H1 (cell line): ENCODE results near the gene THPO. TPM values are rescaled to one million over a fixed set of nuclear protein-coding genes. Genes with fewer than 3 reads are reported as not detected.

Experiments used
- CTCF ChIA-PET: fragments of 300-600 bp; sonication (Branson Sonifier 250); formaldehyde crosslinking; loops from one replicate; lab custom pipeline; 2021; ENCODE audit not compliant: partially characterized antibody; lab: Charles Lee
- POLR2A ChIA-PET: fragments of 300-600 bp; sonication (Branson Sonifier 250); formaldehyde crosslinking; loops from one replicate; lab custom pipeline; 2021; ENCODE audit warnings: inconsistent platforms; ENCODE audit not compliant: partially characterized antibody; lab: Charles Lee
- DNase-seq, 2 experiments: peaks; one replicate each; pipeline versions ENCODE4 v3.0.0 to v3.0.0-alpha.2; 2010 to 2022; ENCODE audit warnings: low spot score in 2 of 2, low read depth in 1 of 2, mixed read lengths in 1 of 2
- FAIRE-seq: peaks from 2 replicates; lab custom pipeline; 2011; peaks lifted over from hg19 to GRCh38; lab: Jason Lieb, UNC
- H2AFZ ChIP-seq: 2 replicates; pipeline ENCODE4 v1.8.1; 2012; ENCODE audit warnings: low read length, inconsistent platforms
- H2AK5ac ChIP-seq: 2 replicates; pipeline ENCODE4 v1.6.1; 2013; ENCODE audit warnings: low read depth, low read length
- H2BK120ac ChIP-seq: replicated peaks from 2 replicates; pipeline ENCODE3; 2013; ENCODE audit warnings: low read depth, low read length, inconsistent platforms
- H2BK12ac ChIP-seq: 2 replicates; pipeline ENCODE4 v1.6.1; 2013; ENCODE audit warnings: low read depth, low read length
- H2BK15ac ChIP-seq: 2 replicates; pipeline ENCODE4 v1.6.1; 2013; ENCODE audit warnings: low read length
- H2BK20ac ChIP-seq: 2 replicates; pipeline ENCODE4 v1.6.1; 2013; ENCODE audit warnings: low read length
- H2BK5ac ChIP-seq: 2 replicates; pipeline ENCODE4 v1.6.1; 2013; ENCODE audit warnings: low read depth, low read length
- H3K14ac ChIP-seq: 2 replicates; pipeline ENCODE4 v1.6.1; 2013; ENCODE audit warnings: inconsistent platforms; ENCODE audit not compliant: insufficient read length
- H3K18ac ChIP-seq: 2 replicates; pipeline ENCODE4 v1.6.1; 2013; ENCODE audit warnings: low read length; ENCODE audit errors: extremely low read depth
- H3K23ac ChIP-seq: 2 replicates; pipeline ENCODE4 v1.6.1; 2013; ENCODE audit warnings: inconsistent platforms; ENCODE audit not compliant: insufficient read length
- H3K23me2 ChIP-seq: 2 replicates; pipeline ENCODE4 v1.6.1; 2013; ENCODE audit warnings: low read depth, low read length
- H3K27ac ChIP-seq: 2 replicates; pipeline ENCODE4 v1.6.1; 2011; ENCODE audit warnings: low read depth, low read length, inconsistent platforms
- H3K27me3 ChIP-seq, 4 experiments: replicated peaks in 1 of 4; 1 replicate in 1 of 4; 2 replicates in 3 of 4; pipeline versions ENCODE4 v1.6.1 to v1.8.1; 2011 to 2013; ENCODE audit warnings: low read length in 3 of 4, mild to moderate bottlenecking in 3 of 4, inconsistent platforms in 2 of 4, mixed read lengths in 2 of 4, moderate library complexity in 1 of 4; ENCODE audit not compliant: control insufficient read depth in 3 of 4, insufficient read depth in 3 of 4; ENCODE audit errors: extremely low read depth in 1 of 4
- H3K36me3 ChIP-seq, 4 experiments: 2 replicates each; pipeline versions ENCODE4 v1.6.1 to v1.8.1; 2011 to 2013; ENCODE audit warnings: mild to moderate bottlenecking in 4 of 4, low read length in 3 of 4, moderate library complexity in 2 of 4, control low read depth in 1 of 4, inconsistent platforms in 1 of 4; ENCODE audit not compliant: insufficient read depth in 4 of 4, control insufficient read depth in 2 of 4
- H3K4ac ChIP-seq: replicated peaks from 2 replicates; pipeline ENCODE3; 2013; ENCODE audit warnings: low read length, low read depth, mixed read lengths, inconsistent platforms; ENCODE audit not compliant: insufficient read length
- H3K4me1 ChIP-seq, 4 experiments: replicated peaks in 1 of 4; 1 replicate in 1 of 4; 2 replicates in 3 of 4; pipeline versions ENCODE4 v1.6.1 to v1.8.1; 2011 to 2013; ENCODE audit warnings: low read length in 3 of 4, inconsistent platforms in 2 of 4, mixed read lengths in 1 of 4; ENCODE audit not compliant: insufficient read depth in 4 of 4, control insufficient read depth in 3 of 4
- H3K4me2 ChIP-seq, 2 experiments: 2 replicates each; pipeline versions ENCODE4 v1.6.1 to v1.8.1; 2011 to 2013; ENCODE audit warnings: low read depth in 2 of 2, low read length in 2 of 2, control low read depth in 1 of 2, inconsistent platforms in 1 of 2, mild to moderate bottlenecking in 1 of 2; ENCODE audit not compliant: insufficient read depth in 1 of 2
- H3K4me3 ChIP-seq, 4 experiments: fragments of 200-600, 300-600 bp in 1 of 4; sonication (generic), shearing (Covaris generic), sonication (Bioruptor Twin) in 1 of 4; 2 replicates each; pipeline versions ENCODE4 v1.5.1 to v1.8.1; 2011 to 2016; ENCODE audit warnings: low read length in 4 of 4, low read depth in 3 of 4, control low read depth in 2 of 4, inconsistent platforms in 2 of 4, mild to moderate bottlenecking in 2 of 4, mixed read lengths in 1 of 4, moderate library complexity in 1 of 4; ENCODE audit not compliant: insufficient read depth in 2 of 4; ENCODE audit errors: extremely low read depth in 1 of 4
- H3K56ac ChIP-seq: replicated peaks from 2 replicates; pipeline ENCODE3; 2013; ENCODE audit warnings: low read depth, mild to moderate bottlenecking, mixed read lengths, low read length, inconsistent platforms; ENCODE audit not compliant: insufficient read length
- H3K79me1 ChIP-seq: 2 replicates; pipeline ENCODE4 v1.6.1; 2013; ENCODE audit warnings: low read depth, low read length, control low read depth
- H3K79me2 ChIP-seq, 2 experiments: 2 replicates each; pipeline versions ENCODE4 v1.6.1 to v1.8.1; 2012 to 2013; ENCODE audit warnings: low read length in 2 of 2, mild to moderate bottlenecking in 2 of 2, inconsistent platforms in 1 of 2; ENCODE audit not compliant: insufficient read depth in 2 of 2, control insufficient read depth in 1 of 2
- H3K9ac ChIP-seq, 4 experiments: replicated peaks in 1 of 4; 1 replicate in 1 of 4; 2 replicates in 3 of 4; pipeline versions ENCODE4 v1.6.1 to v1.8.1; 2011 to 2013; ENCODE audit warnings: low read depth in 3 of 4, low read length in 3 of 4, control low read depth in 2 of 4, mild to moderate bottlenecking in 2 of 4, moderate library complexity in 2 of 4, inconsistent platforms in 1 of 4; ENCODE audit errors: extremely low read depth in 1 of 4
- H3K9me3 ChIP-seq, 2 experiments: 2 replicates each; pipeline versions ENCODE4 v1.6.1 to v1.8.1; 2012 to 2013; ENCODE audit warnings: mild to moderate bottlenecking in 2 of 2, moderate library complexity in 2 of 2, control low read depth in 1 of 2, inconsistent platforms in 1 of 2, low read depth in 1 of 2, low read length in 1 of 2, mixed read lengths in 1 of 2; ENCODE audit not compliant: insufficient read depth in 2 of 2
- H4K20me1 ChIP-seq, 2 experiments: replicated peaks in 1 of 2; 2 replicates each; pipeline versions ENCODE3 to v1.8.1; 2011 to 2013; ENCODE audit warnings: inconsistent platforms in 2 of 2, low read length in 2 of 2, mild to moderate bottlenecking in 1 of 2; ENCODE audit not compliant: insufficient read depth in 2 of 2, control insufficient read depth in 1 of 2
- H4K5ac ChIP-seq: 2 replicates; pipeline ENCODE4 v1.6.1; 2013; ENCODE audit warnings: low read length, low read depth, mixed read lengths, inconsistent platforms; ENCODE audit not compliant: insufficient read length
- H4K8ac ChIP-seq: 2 replicates; pipeline ENCODE4 v1.8.0; 2013; ENCODE audit warnings: mild to moderate bottlenecking, moderate library complexity, low read length, inconsistent platforms; ENCODE audit not compliant: insufficient read depth; ENCODE audit errors: extremely low read depth
- H4K91ac ChIP-seq: replicated peaks from 2 replicates; pipeline ENCODE3; 2013; ENCODE audit warnings: low read length, mixed read lengths, inconsistent platforms; ENCODE audit not compliant: insufficient read length
- ASH2L ChIP-seq: fragments of 200-600, 300-600 bp; sonication (generic); IDR thresholded peaks from one replicate; pipeline ENCODE4 v1.7.1; 2017; ENCODE audit warnings: low read length
- BRCA1 ChIP-seq: IDR thresholded peaks from 2 replicates; pipeline ENCODE4 v1.6.1; 2012; ENCODE audit warnings: low read depth, low read length, improper control_type of control experiment
- CREB1 ChIP-seq: IDR thresholded peaks from 2 replicates; pipeline ENCODE4 v1.6.1; 2012; ENCODE audit warnings: inconsistent platforms
- FOSL1 ChIP-seq: IDR thresholded peaks from 2 replicates; pipeline ENCODE4 v1.6.1; 2011; ENCODE audit warnings: mild to moderate bottlenecking, low read depth, low read length, moderate library complexity; ENCODE audit not compliant: insufficient read depth
- HDAC2 ChIP-seq, 2 experiments: fragments of 300-600 bp in 1 of 2; sonication (generic) in 1 of 2; IDR thresholded peaks; 2 replicates each; pipeline ENCODE4 v1.6.1; 2011 to 2012; ENCODE audit warnings: low read depth in 2 of 2, low read length in 2 of 2, mild to moderate bottlenecking in 2 of 2, moderate library complexity in 2 of 2, borderline replicate concordance in 1 of 2, inconsistent platforms in 1 of 2
- KDM5A ChIP-seq: fragments of 200-600 bp; IDR thresholded peaks from 2 replicates; pipeline ENCODE4 v1.7.1; 2012; ENCODE audit warnings: mild to moderate bottlenecking, low read length, inconsistent platforms, mixed read lengths
- RAD21 ChIP-seq, 2 experiments: IDR thresholded peaks in 1 of 2; conservative IDR thresholded peaks in 1 of 2; 2 replicates each; pipeline ENCODE4 v1.6.1; 2011; ENCODE audit warnings: low read depth in 2 of 2, low read length in 2 of 2, improper control_type of control experiment in 1 of 2, inconsistent platforms in 1 of 2, mild to moderate bottlenecking in 1 of 2, moderate library complexity in 1 of 2
- SUZ12 ChIP-seq: fragments of 200-600 bp; sonication (generic); IDR thresholded peaks from 2 replicates; pipeline ENCODE4 v1.6.1; 2012; ENCODE audit warnings: mild to moderate bottlenecking, inconsistent platforms, low read length, moderate library complexity, mixed read lengths
- TAF7 ChIP-seq: optimal IDR thresholded peaks from 2 replicates; pipeline ENCODE3; 2011; ENCODE audit warnings: low read depth, mild to moderate bottlenecking, inconsistent platforms, low read length, moderate library complexity, borderline replicate concordance
- WGBS, 2 experiments: shearing (Covaris generic) in 1 of 2; methylation state at CpG; one replicate each; pipeline versions ENCODE4 v1.1.6 to v1.1.7; 2013 to 2015; ENCODE audit warnings: low lambda C conversion rate in 2 of 2, mixed read lengths in 2 of 2, inconsistent platforms in 1 of 2, low coverage in 1 of 2, missing lambda C conversion rate in 1 of 2; ENCODE audit not compliant: insufficient replicate concordance in 2 of 2, insufficient coverage in 1 of 2, insufficient read length in 1 of 2; ENCODE audit errors: extremely low coverage in 1 of 2, missing lambda C conversion rate in 1 of 2; 5-methylcytosine and 5-hydroxymethylcytosine counted together
- polyA plus RNA-seq, 7 experiments: library from polyadenylated mRNA; depleted of rRNA in 3 of 7; stranded (reverse) in 5 of 7; unstranded in 2 of 7; fragments of >200 nt in 5 of 7; fragments of 200-250 nt in 2 of 7; gene quantifications; 1 replicate in 5 of 7; 2 replicates in 1 of 7; 4 replicates in 1 of 7; pipeline versions ENCODE4 v1.2.1 to v1.2.3, GENCODE V29; 2011 to 2013; ENCODE audit warnings: missing spikeins in 2 of 7, mixed read lengths in 2 of 7
- total RNA-seq: library from RNA; stranded (reverse); fragmentation: NEBNext Ultra II Directional; extraction: Animal tissue kit (Norgen Biotek cat#: 25700); gene quantifications from 2 replicates; pipeline ENCODE4 v1.2.1, GENCODE V29; 2021
- TF ChIP-seq, protein P1 (sequence below): IDR thresholded peaks from 2 replicates; pipeline ENCODE4 v1.6.1; 2012; ENCODE audit warnings: low read length, inconsistent platforms

Gene THPO
- total and polyA plus RNA-seq, 2 of the 8 experiments (the other 6 are each of a cell fraction or from before 2014, with no cell fraction given): 0.82 to 1.2 TPM

DNA sequence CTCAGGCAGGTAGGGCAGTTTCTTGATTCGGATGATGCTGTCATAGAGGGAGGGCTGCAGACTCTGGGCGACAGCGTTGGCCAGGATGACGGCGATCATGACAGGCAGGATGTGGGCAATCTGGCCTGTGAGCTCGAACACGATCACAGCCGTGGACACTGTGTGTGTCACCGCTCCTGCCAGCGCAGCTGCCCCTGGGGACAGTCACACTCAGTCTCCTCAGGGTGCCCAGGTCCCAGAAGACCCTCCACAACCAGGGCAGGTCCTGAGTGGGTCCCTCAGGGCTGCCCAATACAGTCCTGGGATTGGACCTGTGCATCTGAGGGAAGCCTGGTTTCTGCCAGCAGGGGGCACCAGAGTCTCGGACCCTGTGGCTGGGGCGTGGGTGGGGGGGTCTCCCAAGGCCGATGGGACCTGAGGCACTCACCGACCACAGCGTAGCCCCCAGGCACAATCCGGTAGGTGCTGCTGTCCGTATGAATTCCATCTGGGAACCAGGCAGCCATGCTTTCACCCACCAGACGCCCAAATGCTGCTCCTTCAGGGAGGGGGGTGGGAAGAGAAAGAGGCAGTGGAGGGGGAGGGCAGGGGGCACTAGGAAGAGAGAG is 23.8 kb downstream of the THPO start:
- no peak overlapping the region for H3K9ac ChIP-seq
- H3K4me2 ChIP-seq: no peak overlapping the region
- H3K4ac ChIP-seq: no peak overlapping the region
- no peaks in the 10 kb centered on the region for H3K79me2 ChIP-seq
- H3K4me3 ChIP-seq: no peak overlapping the region
- no peak overlapping the region for H4K5ac ChIP-seq
- no peaks in the 10 kb centered on the region for H3K9me3 ChIP-seq
- H3K79me1 ChIP-seq: no peaks in the 10 kb centered on the region
- H2AFZ ChIP-seq: no peak overlapping the region
- no peak overlapping the region for H4K8ac ChIP-seq
- no peak overlapping the region for H3K56ac ChIP-seq
- peaks cover 0 to 7% (median 3%) of the 10 kb centered on the region in 4 experiments; a peak in 2 of 7 replicates for H3K4me1 ChIP-seq
- no peak overlapping the region for H2BK15ac ChIP-seq
- H4K91ac ChIP-seq: no peak overlapping the region
- no peak overlapping the region for H3K27ac ChIP-seq
- WGBS, 2 experiments: 73% methylated on average over 15 of the region's 18 CpGs; no CpG with 5 or more reads in 1 of the 2 experiments
- H2BK20ac ChIP-seq: no peak overlapping the region
- no peak overlapping the region for H3K14ac ChIP-seq
- no peak overlapping the region for H2AK5ac ChIP-seq
- FAIRE-seq (no peak), DNase-seq (peak in 1 of 2 experiments; percentile 85)
- ChIA-PET POLR2A (interaction anchor here (1.0 to 3.6 kb wide), 9 partner anchors 8 to 38 kb away, joined by 3 to 23 read pairs (median 6); partner anchors contain the start of genes CLCN2, FAM131A and POLR2H), CTCF (interaction anchor here (0.7 to 6.8 kb wide), 26 partner anchors 8 to 424 kb away, joined by 3 to 49 read pairs (median 4); partner anchors contain the start of genes CLCN2, FAM131A and POLR2H)
- no peak overlapping the region; the same call in 1 of the 2 replicates for H2BK5ac ChIP-seq
- H3K18ac ChIP-seq: no peak overlapping the region
- H4K20me1 ChIP-seq: peaks cover 4 to 11% of the 10 kb centered on the region in 2 experiments
- no peak overlapping the region for H3K23ac ChIP-seq
- H2BK120ac ChIP-seq: no peak overlapping the region
- 0 out of 2 replicates have a peak overlapping the region, but pooled peaks have one; percentile 27 for H2BK12ac ChIP-seq
- H3K23me2 ChIP-seq: no peaks in the 10 kb centered on the region
- H3K27me3 ChIP-seq: no peaks in the 10 kb centered on the region
- H3K36me3 ChIP-seq: peaks cover 7 to 42% (median 26%) of the 10 kb centered on the region in 4 experiments; a peak in 7 of 8 replicates
- TF ChIP-seq, protein P1, sequence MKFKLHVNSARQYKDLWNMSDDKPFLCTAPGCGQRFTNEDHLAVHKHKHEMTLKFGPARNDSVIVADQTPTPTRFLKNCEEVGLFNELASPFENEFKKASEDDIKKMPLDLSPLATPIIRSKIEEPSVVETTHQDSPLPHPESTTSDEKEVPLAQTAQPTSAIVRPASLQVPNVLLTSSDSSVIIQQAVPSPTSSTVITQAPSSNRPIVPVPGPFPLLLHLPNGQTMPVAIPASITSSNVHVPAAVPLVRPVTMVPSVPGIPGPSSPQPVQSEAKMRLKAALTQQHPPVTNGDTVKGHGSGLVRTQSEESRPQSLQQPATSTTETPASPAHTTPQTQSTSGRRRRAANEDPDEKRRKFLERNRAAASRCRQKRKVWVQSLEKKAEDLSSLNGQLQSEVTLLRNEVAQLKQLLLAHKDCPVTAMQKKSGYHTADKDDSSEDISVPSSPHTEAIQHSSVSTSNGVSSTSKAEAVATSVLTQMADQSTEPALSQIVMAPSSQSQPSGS: no peak
- no peak for TF ChIP-seq KDM5A
- no peak for TF ChIP-seq TAF7
- no peak for TF ChIP-seq ASH2L
- TF ChIP-seq RAD21 (IDR thresholded peaks at IDR 0.05 in 1 of 2, conservative IDR thresholded peaks at IDR 0.05 in 1 of 2; ENCODE audit: low read depth in 2 of 2, low read length in 2 of 2): peak; percentile 37 to 58; a peak in 3 of 4 replicates
- no peak for TF ChIP-seq HDAC2 (IDR thresholded peaks at IDR 0.05; ENCODE audit: borderline replicate concordance in 1 of 2, low read depth in 2 of 2, low read length in 2 of 2)
- no peak for TF ChIP-seq FOSL1
- TF ChIP-seq SUZ12: no peak
- 0 out of 2 replicates have a peak, but pooled peaks have one; percentile 17 for TF ChIP-seq CREB1
- no peak for TF ChIP-seq BRCA1
